CD14-positive monocyte (primary cell): ENCODE data around the gene UBAP2L. TPM values are rescaled to one million over a fixed set of nuclear protein-coding genes. Genes with fewer than 3 reads are reported as not detected.

Experiments
- DNase-seq, 3 donors: peaks; one replicate each; pipeline ENCODE4 v3.0.0-alpha.2; 2011 to 2022
- H2AFZ ChIP-seq: 2 replicates; pipeline ENCODE4 v1.6.0; 2012; ENCODE audit warnings: mild to moderate bottlenecking, low read depth, low read length, inconsistent platforms; ENCODE audit not compliant: insufficient read depth, poor library complexity, severe bottlenecking
- H3K27ac ChIP-seq, 2 donors: 1 replicate in 1 of 2; 2 replicates in 1 of 2; pipeline ENCODE4 v1.5.1; 2012 to 2013; ENCODE audit warnings: low read length in 2 of 2, control low read depth in 1 of 2, inconsistent platforms in 1 of 2, low read depth in 1 of 2, mild to moderate bottlenecking in 1 of 2
- H3K27me3 ChIP-seq, 2 donors: one replicate each; pipeline versions ENCODE4 v1.6.0 to v1.6.1; 2011 to 2013; ENCODE audit warnings: low read length in 2 of 2; ENCODE audit not compliant: control insufficient read depth in 2 of 2, insufficient read depth in 2 of 2
- H3K36me3 ChIP-seq, 2 donors: replicated peaks in 1 of 2; 1 replicate in 1 of 2; 2 replicates in 1 of 2; pipeline versions ENCODE4 v1.5.1 to v1.6.1; 2012 to 2013; ENCODE audit warnings: low read length in 2 of 2, control low read depth in 1 of 2, inconsistent platforms in 1 of 2, mild to moderate bottlenecking in 1 of 2; ENCODE audit not compliant: insufficient read depth in 2 of 2, control insufficient read depth in 1 of 2
- H3K4me1 ChIP-seq, 2 donors: 1 replicate in 1 of 2; 2 replicates in 1 of 2; pipeline versions ENCODE4 v1.5.1 to v1.6.1; 2012 to 2013; ENCODE audit warnings: low read length in 2 of 2, control low read depth in 1 of 2, inconsistent platforms in 1 of 2, mild to moderate bottlenecking in 1 of 2, moderate library complexity in 1 of 2; ENCODE audit not compliant: insufficient read depth in 2 of 2, control insufficient read depth in 1 of 2
- H3K4me2 ChIP-seq: replicated peaks from 2 replicates; pipeline ENCODE3; 2012; ENCODE audit warnings: low read length, moderate library complexity, mild to moderate bottlenecking; ENCODE audit not compliant: poor library complexity, severe bottlenecking; ENCODE audit errors: extremely low read depth
- H3K4me3 ChIP-seq, 3 experiments: fragments of 200-600 bp in 1 of 3; sonication (generic) in 1 of 3; replicated peaks in 1 of 3; 1 replicate in 2 of 3; 2 replicates in 1 of 3; pipeline ENCODE4 v1.5.1; 2011 to 2013; ENCODE audit warnings: low read length in 3 of 3, mild to moderate bottlenecking in 3 of 3, control low read depth in 2 of 3, low read depth in 2 of 3, inconsistent platforms in 1 of 3, moderate library complexity in 1 of 3
- H3K79me2 ChIP-seq: 2 replicates; pipeline ENCODE4 v1.6.0; 2012; ENCODE audit warnings: mild to moderate bottlenecking, control low read depth, inconsistent platforms, low read length, moderate library complexity; ENCODE audit not compliant: insufficient read depth
- H3K9ac ChIP-seq: 2 replicates; pipeline ENCODE4 v1.6.0; 2017; ENCODE audit warnings: low read length, mild to moderate bottlenecking; ENCODE audit not compliant: insufficient read depth, poor library complexity, severe bottlenecking
- H3K9me3 ChIP-seq, 2 donors: replicated peaks in 1 of 2; 1 replicate in 1 of 2; 2 replicates in 1 of 2; pipeline versions ENCODE4 v1.5.1 to v1.6.1; 2012 to 2013; ENCODE audit warnings: low read length in 2 of 2, control low read depth in 1 of 2; ENCODE audit not compliant: control insufficient read depth in 1 of 2, insufficient read depth in 1 of 2
- H4K20me1 ChIP-seq: 2 replicates; pipeline ENCODE4 v1.6.0; 2012; ENCODE audit warnings: mild to moderate bottlenecking, low read length, control low read depth, moderate library complexity; ENCODE audit not compliant: insufficient read depth
- H3K27ac Mint-ChIP-seq, 7 donors: one replicate each; pipeline ENCODE4 v1.8.0; 2020; ENCODE audit warnings: mild to moderate bottlenecking in 7 of 7, mixed read lengths in 7 of 7, moderate library complexity in 6 of 7, inconsistent platforms in 2 of 7
- H3K27me3 Mint-ChIP-seq, 3 donors: one replicate each; pipeline ENCODE4 v1.8.0; 2021 to 2022; ENCODE audit warnings: low read depth in 3 of 3, mild to moderate bottlenecking in 3 of 3, mixed read lengths in 3 of 3, moderate library complexity in 3 of 3, inconsistent platforms in 1 of 3
- H3K36me3 Mint-ChIP-seq, 2 donors: one replicate each; pipeline ENCODE4 v1.8.0; 2020; ENCODE audit warnings: mixed read lengths in 2 of 2, inconsistent platforms in 1 of 2, mild to moderate bottlenecking in 1 of 2
- H3K4me1 Mint-ChIP-seq: one replicate; pipeline ENCODE4 v1.8.0; 2020; ENCODE audit warnings: mild to moderate bottlenecking, mixed read lengths
- H3K4me3 Mint-ChIP-seq, 2 donors: one replicate each; pipeline ENCODE4 v1.8.0; 2020; ENCODE audit warnings: mild to moderate bottlenecking in 2 of 2, mixed read lengths in 2 of 2, moderate library complexity in 1 of 2
- H3K9me3 Mint-ChIP-seq, 7 donors: one replicate each; pipeline ENCODE4 v1.8.0; 2020 to 2022; ENCODE audit warnings: mixed read lengths in 7 of 7, mild to moderate bottlenecking in 6 of 7, moderate library complexity in 6 of 7, inconsistent platforms in 2 of 7
- WGBS: methylation state at CpG from one replicate; pipeline ENCODE4 v1.1.5; 2013; ENCODE audit warnings: missing lambda C conversion rate; ENCODE audit not compliant: insufficient coverage; 5-methylcytosine and 5-hydroxymethylcytosine counted together
- intact Hi-C, 2 donors: fragments of 100-400 bp; cut with micrococcal nuclease; formaldehyde crosslinking; loops; one replicate each; pipeline versions ENCODE4 v1.15.0 to v1.15.1; 2023
- polyA plus RNA-seq, 3 donors: library from polyadenylated mRNA; depleted of rRNA in 1 of 3; unstranded in 2 of 3; stranded (reverse) in 1 of 3; fragments of 300-500 nt in 2 of 3; fragments of >200 nt in 1 of 3; fragmentation: Illumina TruSeq in 2 of 3; gene quantifications; 1 replicate in 2 of 3; 2 replicates in 1 of 3; pipeline ENCODE4 v1.2.3, GENCODE V29; 2012 to 2021
- TF ChIP-seq, protein P1 (sequence below): fragments of 200-600 bp; IDR thresholded peaks from one replicate; pipeline ENCODE4 v1.8.0; 2022; ENCODE audit warnings: antibody characterized with exemption, mild to moderate bottlenecking

The UBAP2L gene
- polyA plus RNA-seq, 3 donors = 40.1 to 200 (median 46.8) TPM

GRCh38 chr1:154213274-154213673 is 7.5 kb upstream of the UBAP2L start:
- no peaks in the 10 kb centered on the region for H3K9me3 ChIP-seq
- peaks cover 61% of the 10 kb centered on the region for H3K79me2 ChIP-seq
- peaks cover 55% of the 10 kb centered on the region for H4K20me1 ChIP-seq
- Mint-ChIP-seq H3K9me3 (no peaks in the 10 kb centered on the region), H3K36me3 (peaks cover 57 to 91% of the 10 kb centered on the region in 2 donors), H3K4me3 (no peak overlapping the region), H3K4me1 (peaks cover 10% of the 10 kb centered on the region), H3K27me3 (peaks cover 0 to 3% (median 0%) of the 10 kb centered on the region in 3 donors), H3K27ac (peak overlapping the region in 2 of 7 donors; percentile 32 to 55)
- H2AFZ ChIP-seq = no peak overlapping the region
- H3K4me2 ChIP-seq = no peak overlapping the region
- intact Hi-C loops = no loop called here
- no peak overlapping the region for H3K27ac ChIP-seq
- H3K27me3 ChIP-seq = no peaks in the 10 kb centered on the region
- DNase-seq = peak in 1 of 3 donors; percentile 16
- no peak overlapping the region for H3K9ac ChIP-seq
- no CpG with 5 or more reads among the region's 1 CpG for WGBS
- H3K4me1 ChIP-seq = peaks cover 1 to 3% of the 10 kb centered on the region in 2 donors
- H3K36me3 ChIP-seq = peaks cover 60 to 81% of the 10 kb centered on the region in 2 donors
- no peak overlapping the region for H3K4me3 ChIP-seq
- TF ChIP-seq, protein P1, sequence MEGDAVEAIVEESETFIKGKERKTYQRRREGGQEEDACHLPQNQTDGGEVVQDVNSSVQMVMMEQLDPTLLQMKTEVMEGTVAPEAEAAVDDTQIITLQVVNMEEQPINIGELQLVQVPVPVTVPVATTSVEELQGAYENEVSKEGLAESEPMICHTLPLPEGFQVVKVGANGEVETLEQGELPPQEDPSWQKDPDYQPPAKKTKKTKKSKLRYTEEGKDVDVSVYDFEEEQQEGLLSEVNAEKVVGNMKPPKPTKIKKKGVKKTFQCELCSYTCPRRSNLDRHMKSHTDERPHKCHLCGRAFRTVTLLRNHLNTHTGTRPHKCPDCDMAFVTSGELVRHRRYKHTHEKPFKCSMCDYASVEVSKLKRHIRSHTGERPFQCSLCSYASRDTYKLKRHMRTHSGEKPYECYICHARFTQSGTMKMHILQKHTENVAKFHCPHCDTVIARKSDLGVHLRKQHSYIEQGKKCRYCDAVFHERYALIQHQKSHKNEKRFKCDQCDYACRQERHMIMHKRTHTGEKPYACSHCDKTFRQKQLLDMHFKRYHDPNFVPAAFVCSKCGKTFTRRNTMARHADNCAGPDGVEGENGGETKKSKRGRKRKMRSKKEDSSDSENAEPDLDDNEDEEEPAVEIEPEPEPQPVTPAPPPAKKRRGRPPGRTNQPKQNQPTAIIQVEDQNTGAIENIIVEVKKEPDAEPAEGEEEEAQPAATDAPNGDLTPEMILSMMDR = no peak

DNA sequence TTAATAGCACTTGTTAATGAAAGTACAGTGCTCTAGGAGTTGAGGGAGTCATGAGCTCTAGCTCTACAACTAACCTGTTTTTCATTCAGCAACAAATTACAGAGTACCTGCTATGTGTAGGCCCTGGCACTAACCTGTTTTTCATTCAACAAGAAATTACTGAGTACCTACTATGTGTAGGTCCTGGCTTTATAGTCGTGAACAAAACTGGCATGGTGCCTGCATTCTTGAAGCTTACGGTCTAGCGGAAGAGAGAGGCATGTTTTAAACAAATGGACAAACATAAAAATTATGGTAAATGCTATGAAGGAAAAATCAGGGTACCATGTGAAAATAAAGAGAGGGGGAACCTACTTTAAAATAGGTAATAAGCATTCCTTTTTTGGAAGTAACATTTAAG is 2.2 kb upstream of the UBAP2L start:
- intact Hi-C loops = loop anchor here in 1 of 2 donors (5.0 kb wide), 1 partner anchor 36 kb away; no protein-coding TSS in a partner anchor
- Histone ChIP-seq H3K36me3 (peaks cover 19 to 38% of the 10 kb centered on the region in 2 donors), H3K27ac (peak overlapping the region in 1 of 2 donors; percentile 100), H2AFZ (no peak overlapping the region), H3K9me3 (no peaks in the 10 kb centered on the region), H3K4me3 (peak overlapping the region in 1 of 3 experiments; percentile 92), H3K4me2 (no peak overlapping the region), H3K79me2 (peaks cover 92% of the 10 kb centered on the region), H3K9ac (no peak overlapping the region), H4K20me1 (peaks cover 38% of the 10 kb centered on the region), H3K27me3 (no peaks in the 10 kb centered on the region), H3K4me1 (peaks cover 31 to 36% of the 10 kb centered on the region in 2 donors)
- Mint-ChIP-seq H3K36me3 (peaks cover 32 to 49% of the 10 kb centered on the region in 2 donors), H3K9me3 (no peaks in the 10 kb centered on the region), H3K4me1 (peaks cover 39% of the 10 kb centered on the region), H3K27ac (peak overlapping the region in 4 of 7 donors; percentile 50 to 100 (median 90)), H3K4me3 (no peak overlapping the region), H3K27me3 (peaks cover 0 to 5% (median 3%) of the 10 kb centered on the region in 3 donors)
- DNase-seq = no peak
- WGBS = 89% methylated on average over 3 of the region's 3 CpGs
- TF ChIP-seq, protein P1 = no peak
